GM19099 (cell line): ENCODE results near the gene GINS1.

Experiments
- POLR2A ChIP-seq: IDR thresholded peaks from 3 replicates; pipeline ENCODE4 v1.6.1; 2011; ENCODE audit warnings: low read depth; ENCODE audit not compliant: insufficient read length; ENCODE audit errors: extremely low read depth

The GINS1 gene

GRCh38 chr20:25487306-25487705, 79.8 kb downstream of the GINS1 start:
- TF ChIP-seq POLR2A: no peak

- TF ChIP-seq POLR2A: no peak
These were observed 80.5 kb downstream of the GINS1 start for GRCh38 chr20:25487975-25488374.

- TF ChIP-seq POLR2A: no peak
These were observed 81.9 kb downstream of the GINS1 start for GRCh38 chr20:25489221-25489871.

- no peak for TF ChIP-seq POLR2A
These were observed 83.4 kb downstream of the GINS1 start for GRCh38 chr20:25490656-25491445.

- TF ChIP-seq POLR2A: no peak
These were observed 84.1 kb downstream of the GINS1 start for GRCh38 chr20:25491446-25492038.

- TF ChIP-seq POLR2A: no peak
These were observed 85.7 kb downstream of the GINS1 start for GRCh38 chr20:25493137-25493536.

- TF ChIP-seq POLR2A: no peak
These were observed 86.5 kb downstream of the GINS1 start for GRCh38 chr20:25493748-25494505.

GRCh38 chr20:25494506-25495188, 87.2 kb downstream of the GINS1 start:
- no peak for TF ChIP-seq POLR2A

GRCh38 chr20:25495189-25495824, 87.8 kb downstream of the GINS1 start:
- TF ChIP-seq POLR2A: no peak

GRCh38 chr20:25496165-25496967, 88.9 kb downstream of the GINS1 start:
- no peak for TF ChIP-seq POLR2A

- no peak for TF ChIP-seq POLR2A
These were observed 89.5 kb downstream of the GINS1 start for GRCh38 chr20:25496968-25497401.

GRCh38 chr20:25497586-25498279, 90.3 kb downstream of the GINS1 start:
- TF ChIP-seq POLR2A: no peak
